GM18498 (cell line): Measurements from ENCODE around the gene GRB10.

Source experiments
- ATAC-seq: cut with Tn5 transposase; IDR thresholded peaks from one replicate; pipeline ENCODE4 v1.9.1; 2021; ENCODE audit warnings: mild to moderate bottlenecking, moderate library complexity; ENCODE audit not compliant: unreplicated experiment

GRB10 gene

GRCh38 chr7:50782375-50783208 lies at the start of gene GRB10:
TSS of gene GRB10 (minus strand) at chr7:50782896. CDS start at chr7:50732322, 50,574 bp downstream.
- no peak for ATAC-seq

- no peak for ATAC-seq
These were observed 46.1 kb upstream of the GRB10 start for GRCh38 chr7:50828801-50829200.

GRCh38 chr7:50828116-50828515 lies 45.4 kb upstream of the GRB10 start:
- ATAC-seq, result no peak

- ATAC-seq, result no peak
These were observed 44.6 kb upstream of the GRB10 start for GRCh38 chr7:50827281-50827680.

- no peak for ATAC-seq
These were observed 43.9 kb upstream of the GRB10 start for GRCh38 chr7:50826371-50827172.

- ATAC-seq, result no peak
These were observed 42.8 kb upstream of the GRB10 start for GRCh38 chr7:50825465-50825864.

GRCh38 chr7:50824882-50825281 lies 42.2 kb upstream of the GRB10 start:
- no peak for ATAC-seq

- no peak for ATAC-seq
These were observed 40.0 kb upstream of the GRB10 start for GRCh38 chr7:50822706-50823105.

GRCh38 chr7:50822110-50822509 lies 39.4 kb upstream of the GRB10 start:
- no peak for ATAC-seq

GRCh38 chr7:50821457-50822008 lies 38.8 kb upstream of the GRB10 start:
- ATAC-seq, result no peak

- no peak for ATAC-seq
These were observed 35.6 kb upstream of the GRB10 start for GRCh38 chr7:50818324-50818723.

GRCh38 chr7:50817561-50817960 lies 34.9 kb upstream of the GRB10 start:
- ATAC-seq, result no peak

- no peak for ATAC-seq
These were observed 32.4 kb upstream of the GRB10 start for GRCh38 chr7:50815138-50815537.

- ATAC-seq, result no peak
These were observed 31.5 kb upstream of the GRB10 start for GRCh38 chr7:50814166-50814565.

GRCh38 chr7:50812841-50813475 lies 30.3 kb upstream of the GRB10 start:
- no peak for ATAC-seq

- no peak for ATAC-seq
These were observed 29.4 kb upstream of the GRB10 start for GRCh38 chr7:50812094-50812493.

- ATAC-seq, result no peak
These were observed 25.7 kb upstream of the GRB10 start for GRCh38 chr7:50808282-50808888.

- ATAC-seq, result no peak
These were observed 24.5 kb upstream of the GRB10 start for GRCh38 chr7:50807026-50807730.

- no peak for ATAC-seq
These were observed 23.4 kb upstream of the GRB10 start for GRCh38 chr7:50806143-50806542.

GRCh38 chr7:50805447-50806125 lies 22.9 kb upstream of the GRB10 start:
- ATAC-seq, result no peak
